Pulmonary artery endothelial cell (primary cell): ENCODE data around the gene KIZ. TPM values are rescaled to one million over a fixed set of nuclear protein-coding genes. Genes with fewer than 3 reads are reported as not detected.
"Not testable (repeated sequence)": the region's sequence is repeated elsewhere in the genome, so short reads cannot be mapped to it uniquely, and the experiment has no call there.

Experiments used
- DNase-seq: peaks from one replicate; pipeline ENCODE4 v3.0.0-alpha.2; 2011; ENCODE audit warnings: low read depth, low spot score
- total RNA-seq: library from RNA; depleted of rRNA; stranded (reverse); fragments of >200 nt; gene quantifications from 2 replicates; pipeline ENCODE4 v1.2.3, GENCODE V29; 2014

KIZ gene
- total RNA-seq, 1 donor from 2014 or later: 3.4 TPM

- DNase-seq: no peak
These were observed 14.1 kb downstream of the KIZ start for GRCh38 chr20:21139881-21140566.

DNA sequence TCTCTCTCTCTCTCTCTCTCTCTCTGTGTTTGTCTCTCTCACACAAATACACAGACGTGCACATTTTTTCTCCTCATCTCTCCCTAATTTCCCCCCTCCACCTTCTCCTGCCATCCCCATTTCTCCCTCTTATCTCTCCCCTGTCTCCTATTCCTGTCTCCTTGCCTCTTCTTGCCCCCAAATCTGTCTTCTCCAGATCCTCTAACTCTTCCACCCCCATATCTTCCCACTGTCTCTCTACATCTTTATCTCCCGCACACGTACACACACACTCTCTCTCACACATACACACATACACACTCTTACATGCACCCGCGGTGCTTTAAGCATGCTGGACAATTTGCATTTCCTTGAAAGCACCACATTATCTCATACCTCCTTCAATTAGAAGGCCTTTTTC is 15.9 kb downstream of the KIZ start:
- no peak for DNase-seq

DNA sequence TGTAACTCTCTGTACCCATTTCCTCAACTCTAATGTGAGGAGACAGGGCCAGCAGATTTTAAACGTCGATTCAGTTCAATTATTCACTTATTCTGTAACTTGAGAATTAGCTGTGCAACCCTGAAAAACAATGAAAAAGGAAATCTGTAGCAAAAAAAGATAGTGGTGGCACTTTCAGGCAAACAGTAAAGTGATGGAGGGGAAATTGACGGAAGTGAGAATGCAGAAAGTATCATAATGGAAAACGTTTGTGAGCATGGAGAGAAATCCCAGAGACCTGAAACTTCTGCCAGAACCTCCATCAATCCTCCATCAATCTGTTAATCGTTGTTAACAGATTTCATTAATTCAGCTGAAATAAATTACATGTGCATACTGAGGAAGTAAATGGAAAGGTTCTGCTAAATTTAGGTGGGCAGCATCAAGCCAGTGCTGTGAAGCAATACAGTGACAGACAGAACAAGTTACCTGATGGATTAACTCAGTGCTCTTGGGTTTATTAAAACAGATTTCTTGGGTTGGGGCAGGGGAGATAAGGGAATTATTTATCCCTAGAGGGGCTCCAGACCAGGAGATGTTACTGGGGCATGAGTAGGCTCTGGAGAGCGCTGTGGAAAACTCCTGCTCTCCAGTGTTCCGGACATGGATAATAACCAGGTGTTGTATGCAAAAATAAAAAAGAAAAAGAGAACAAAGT is 17.5 kb downstream of the KIZ start:
- DNase-seq: no peak

GRCh38 chr20:21145424-21145823 is 19.5 kb downstream of the KIZ start:
- no peak for DNase-seq

DNA sequence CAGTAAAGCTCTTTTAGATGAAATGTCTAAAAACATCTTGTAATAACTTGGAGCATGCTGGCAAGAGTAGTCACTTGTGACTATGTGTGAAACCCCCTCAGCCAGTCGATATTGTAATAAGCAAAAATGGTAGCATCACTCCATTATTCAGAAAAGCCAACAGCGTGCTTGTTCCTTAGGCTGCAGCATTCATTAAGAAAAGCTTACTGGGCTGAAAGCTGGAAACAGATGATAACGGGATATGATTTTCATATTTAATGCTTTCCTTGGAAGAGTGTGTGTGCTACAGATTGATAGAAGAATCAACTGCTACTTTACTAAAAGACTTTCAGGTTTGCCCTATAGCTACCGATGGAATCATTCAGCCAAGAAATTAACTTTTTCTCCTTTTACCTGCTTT is 20.3 kb downstream of the KIZ start:
- no peak for DNase-seq

DNA sequence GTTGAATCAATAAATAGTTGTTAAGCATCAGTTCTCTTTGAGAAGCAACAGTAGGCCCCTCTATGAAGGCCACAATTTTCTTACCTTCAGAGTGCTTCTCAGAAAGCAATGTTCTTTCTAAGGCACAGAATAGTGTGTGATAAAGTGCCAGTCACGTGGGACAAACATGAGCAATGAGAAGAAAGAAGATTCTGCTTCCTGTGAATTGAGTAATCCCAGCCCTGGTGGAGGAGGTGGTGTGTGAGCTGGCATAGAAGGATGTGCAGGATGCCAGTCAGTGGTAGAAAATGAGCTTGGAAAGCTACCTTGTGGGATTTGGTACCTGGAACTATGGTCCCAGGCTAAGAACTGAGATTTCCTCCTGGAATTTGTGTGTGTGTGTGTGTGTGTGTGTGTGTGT is 21.7 kb downstream of the KIZ start:
- no peak for DNase-seq

GRCh38 chr20:21149344-21149743 is 23.5 kb downstream of the KIZ start:
- no peak for DNase-seq

GRCh38 chr20:21151791-21152190 is 25.9 kb downstream of the KIZ start:
- DNase-seq: no peak

GRCh38 chr20:21154692-21155091 is 28.8 kb downstream of the KIZ start:
- no peak for DNase-seq

- no peak for DNase-seq
These were observed 29.4 kb downstream of the KIZ start for GRCh38 chr20:21155268-21155667.

DNA sequence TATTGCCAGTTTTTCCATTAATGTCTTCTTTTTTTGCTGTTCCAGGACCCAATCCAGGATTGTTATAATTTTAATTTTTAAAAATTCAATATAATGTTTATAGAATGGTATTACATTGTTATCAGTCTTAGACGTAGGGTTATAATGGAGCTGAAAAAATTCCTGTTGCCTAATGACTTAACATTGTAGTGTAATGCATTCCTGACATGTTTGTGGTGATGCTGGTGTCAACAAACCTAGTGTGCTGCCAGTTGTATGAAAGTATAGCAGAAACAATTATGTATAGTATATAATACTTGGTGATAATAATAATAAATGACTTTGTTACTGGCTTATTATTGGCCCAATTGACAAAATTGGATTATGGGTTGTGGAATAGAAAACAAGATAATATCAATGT is 30.4 kb downstream of the KIZ start:
- DNase-seq: no peak

DNA sequence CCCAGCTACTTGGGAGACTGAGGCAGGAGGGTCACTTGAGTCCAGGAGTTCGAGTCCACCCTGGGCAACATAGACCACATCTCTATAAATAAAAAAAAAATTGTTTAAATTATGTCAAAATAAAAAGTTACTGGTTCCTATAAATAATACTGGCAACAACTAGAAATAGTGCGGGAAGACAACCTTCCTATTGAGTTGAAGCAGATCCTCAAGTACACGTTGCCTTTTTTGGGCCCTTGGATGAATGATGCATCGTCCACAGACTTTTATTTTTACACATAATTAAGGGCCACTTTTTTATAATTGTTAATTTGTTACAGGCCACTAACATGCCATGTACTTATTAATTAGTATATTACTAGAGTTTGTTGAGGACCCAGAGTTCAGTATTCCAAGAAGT is 31.1 kb downstream of the KIZ start:
- no peak for DNase-seq

- DNase-seq: no peak
These were observed 33.9 kb downstream of the KIZ start for GRCh38 chr20:21159658-21160380.

GRCh38 chr20:21161926-21162325 is 36.0 kb downstream of the KIZ start:
- DNase-seq: no peak

DNA sequence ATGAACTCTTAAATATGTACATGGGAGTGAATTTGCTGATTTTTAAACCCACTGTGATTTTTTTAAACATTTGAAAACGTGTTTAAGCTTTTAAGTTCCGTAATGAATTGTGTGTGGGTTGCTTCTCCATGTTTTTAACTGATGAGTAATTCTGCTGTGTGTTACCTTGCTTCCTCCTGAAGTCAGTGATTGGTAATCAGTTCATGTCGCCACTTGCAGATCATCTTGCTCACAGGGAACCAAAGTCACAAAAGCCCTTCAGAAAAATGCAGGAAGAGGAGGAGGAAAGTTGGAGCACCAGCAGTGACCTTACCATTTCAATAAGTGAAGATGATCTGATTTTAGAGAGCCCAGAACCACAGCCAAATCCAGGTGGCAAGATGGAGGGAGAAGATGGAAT is 36.7 kb downstream of the KIZ start:
- no peak for DNase-seq

DNA sequence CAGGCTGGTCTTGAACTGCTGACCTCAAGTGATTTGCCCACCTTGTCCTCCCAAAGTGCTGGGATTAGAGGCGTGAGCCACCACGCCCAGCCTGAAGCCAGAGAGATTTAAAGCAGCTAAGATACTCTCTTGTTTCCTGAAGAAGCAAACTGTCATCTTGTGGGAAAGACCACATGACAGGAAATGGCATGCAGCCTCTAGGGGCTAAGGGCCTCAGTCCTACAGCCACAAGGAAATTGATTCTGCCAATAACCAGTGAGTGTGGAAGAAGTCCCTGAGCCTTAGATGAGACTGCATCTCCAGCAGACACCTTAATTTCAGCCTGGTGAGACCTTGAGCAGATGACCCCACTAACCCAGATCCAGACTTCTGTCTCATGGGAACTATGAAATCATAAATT is 40.9 kb downstream of the KIZ start:
- no peak for DNase-seq

- no peak for DNase-seq
These were observed 41.4 kb downstream of the KIZ start for GRCh38 chr20:21167261-21167660.

- not testable (repeated sequence) for DNase-seq
These were observed 42.2 kb downstream of the KIZ start for GRCh38 chr20:21168061-21168460.

- no peak for DNase-seq
These were observed 46.7 kb downstream of the KIZ start for GRCh38 chr20:21172626-21173025.

GRCh38 chr20:21173485-21173884 is 47.6 kb downstream of the KIZ start:
- DNase-seq: no peak

- no peak for DNase-seq
These were observed 48.8 kb downstream of the KIZ start for GRCh38 chr20:21174516-21175239.

DNA sequence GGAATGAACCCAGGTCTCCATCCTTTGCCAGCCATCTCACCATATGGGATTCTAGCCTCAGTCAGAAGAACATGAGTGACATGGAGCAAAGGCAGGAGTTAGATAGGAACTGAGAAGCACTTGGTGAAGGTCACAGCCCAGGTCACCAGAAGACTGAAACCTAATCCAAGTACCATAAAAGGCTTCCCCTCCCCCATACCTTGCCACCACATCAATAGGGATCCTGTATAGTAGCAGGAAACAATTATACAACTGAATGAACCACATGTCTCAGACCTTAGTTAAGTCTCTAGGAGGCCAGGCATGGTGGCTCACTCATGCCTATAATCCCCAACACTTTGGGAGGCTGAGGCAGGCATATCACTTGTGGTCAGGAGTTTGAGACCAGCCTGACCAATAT is 49.6 kb downstream of the KIZ start:
- no peak for DNase-seq
